NCI-H460 (cell line): ENCODE results near the gene WDR33. TPM values are rescaled to one million over a fixed set of nuclear protein-coding genes. Genes with fewer than 3 reads are reported as not detected.

Experiments
- DNase-seq: peaks from one replicate; pipeline ENCODE4 v3.0.0-alpha.2; 2016; ENCODE audit warnings: low read depth; ENCODE audit errors: extremely low read depth
- small RNA-seq, 2 experiments: library from RNA; depleted of rRNA; stranded (forward); fragments of <200 nt; gene quantifications; one replicate each; pipeline ENCODE3, GENCODE V24; 2014
- total RNA-seq: library from RNA; depleted of rRNA; stranded (reverse); fragments of >200 nt; shearing (Covaris generic); gene quantifications from 2 replicates; pipeline ENCODE4 v1.2.3, GENCODE V29; 2014; rRNA removed

WDR33 gene
- total RNA-seq, 1 experiment from 2014 or later: 32.7 TPM

DNA sequence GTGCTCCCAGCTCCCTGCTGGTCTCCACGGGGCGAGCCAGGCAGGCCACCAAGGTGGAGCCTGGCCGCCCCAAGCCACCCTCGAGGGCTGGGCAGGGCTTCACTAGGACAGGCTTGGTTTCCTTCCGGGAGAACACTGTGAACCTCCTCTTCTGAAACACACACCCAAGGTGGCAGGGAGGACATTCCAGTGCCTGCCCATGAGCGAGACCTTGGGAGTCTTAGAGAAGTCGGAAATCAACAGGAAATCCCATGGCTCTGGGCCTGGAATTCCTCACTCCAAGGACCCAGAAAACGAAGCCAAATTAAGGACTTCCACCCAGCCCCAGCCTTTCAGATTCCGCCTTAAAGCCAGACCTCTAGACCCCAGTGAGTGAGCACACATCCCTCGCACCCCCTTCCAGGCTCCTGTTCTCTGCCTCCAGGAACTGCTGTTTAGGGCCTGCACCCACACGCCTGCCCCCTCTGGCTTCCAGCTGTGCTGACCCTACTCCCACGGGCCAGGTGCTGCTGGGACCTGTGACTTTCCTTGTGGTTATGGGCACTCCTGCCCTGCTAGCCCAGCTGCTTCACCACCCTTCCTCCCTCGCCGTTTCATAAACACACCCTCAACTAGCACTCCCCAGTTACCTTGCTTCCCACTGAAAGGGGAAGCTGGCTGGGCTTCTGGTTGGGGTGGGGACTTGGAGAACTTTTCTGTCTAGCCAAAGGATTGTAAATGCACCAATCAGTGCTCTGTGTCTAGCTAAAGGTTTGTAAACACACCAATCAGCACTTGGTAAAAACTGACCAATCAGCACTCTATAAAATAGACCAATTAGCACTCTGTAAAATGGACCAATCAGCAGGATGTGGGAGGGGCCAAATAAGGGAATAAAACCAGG, 151.3 kb downstream of the WDR33 start:
- no peak for DNase-seq

GRCh38 chr2:127658641-127659407, 152.1 kb downstream of the WDR33 start:
- no peak for DNase-seq

GRCh38 chr2:127658146-127658545, 152.8 kb downstream of the WDR33 start:
- DNase-seq: no peak

DNA sequence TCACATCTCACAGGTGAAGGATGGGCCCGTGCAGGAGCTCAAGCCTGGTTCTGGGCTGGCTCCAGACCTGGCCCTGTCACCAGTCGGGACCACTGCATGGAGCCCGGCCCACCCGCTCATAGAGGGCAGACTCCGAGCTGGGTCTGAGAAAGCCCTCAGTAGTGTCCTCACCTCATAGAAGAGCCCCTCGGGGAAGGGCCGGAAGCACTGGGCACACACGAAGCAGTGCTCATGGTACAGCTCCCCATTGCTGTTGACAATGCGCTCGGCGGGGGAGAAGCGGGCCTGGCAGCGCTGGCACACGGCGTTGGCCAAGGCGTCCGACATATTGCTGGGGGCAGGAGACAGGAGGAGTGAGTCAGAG, 153.8 kb downstream of the WDR33 start:
- DNase-seq: no peak

DNA sequence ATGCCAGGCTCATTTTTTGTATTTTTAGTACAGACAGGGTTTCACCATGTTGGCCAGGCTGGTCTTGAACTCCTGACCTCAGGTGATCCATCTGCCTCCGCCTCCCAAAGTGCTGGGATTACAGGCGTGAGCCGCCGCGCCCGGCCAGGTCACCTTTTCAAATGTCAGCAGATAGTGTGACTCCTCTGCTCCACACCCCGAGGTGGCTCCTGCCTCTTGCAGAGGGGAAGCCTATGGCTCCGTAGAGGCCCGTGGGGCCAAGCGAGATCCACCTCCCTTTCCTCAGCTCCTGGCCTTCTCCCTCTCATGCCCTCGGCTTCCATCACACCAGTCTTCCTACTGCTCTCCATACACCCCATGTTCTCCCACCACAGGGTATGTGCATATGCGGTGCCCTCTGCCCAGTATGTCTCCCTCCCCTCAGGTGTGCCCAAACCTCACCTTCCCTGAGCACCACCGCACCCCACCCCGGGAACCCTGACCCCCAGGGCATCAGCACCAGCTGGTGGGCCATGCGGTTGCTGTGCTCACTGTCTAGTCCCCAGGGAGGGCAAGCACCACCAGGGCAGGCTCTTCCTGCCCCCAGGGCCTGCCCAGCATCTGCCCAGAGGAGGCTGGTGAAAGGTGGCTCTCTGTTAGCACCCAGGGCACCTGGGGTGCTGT, 154.3 kb downstream of the WDR33 start:
- DNase-seq: no peak

DNA sequence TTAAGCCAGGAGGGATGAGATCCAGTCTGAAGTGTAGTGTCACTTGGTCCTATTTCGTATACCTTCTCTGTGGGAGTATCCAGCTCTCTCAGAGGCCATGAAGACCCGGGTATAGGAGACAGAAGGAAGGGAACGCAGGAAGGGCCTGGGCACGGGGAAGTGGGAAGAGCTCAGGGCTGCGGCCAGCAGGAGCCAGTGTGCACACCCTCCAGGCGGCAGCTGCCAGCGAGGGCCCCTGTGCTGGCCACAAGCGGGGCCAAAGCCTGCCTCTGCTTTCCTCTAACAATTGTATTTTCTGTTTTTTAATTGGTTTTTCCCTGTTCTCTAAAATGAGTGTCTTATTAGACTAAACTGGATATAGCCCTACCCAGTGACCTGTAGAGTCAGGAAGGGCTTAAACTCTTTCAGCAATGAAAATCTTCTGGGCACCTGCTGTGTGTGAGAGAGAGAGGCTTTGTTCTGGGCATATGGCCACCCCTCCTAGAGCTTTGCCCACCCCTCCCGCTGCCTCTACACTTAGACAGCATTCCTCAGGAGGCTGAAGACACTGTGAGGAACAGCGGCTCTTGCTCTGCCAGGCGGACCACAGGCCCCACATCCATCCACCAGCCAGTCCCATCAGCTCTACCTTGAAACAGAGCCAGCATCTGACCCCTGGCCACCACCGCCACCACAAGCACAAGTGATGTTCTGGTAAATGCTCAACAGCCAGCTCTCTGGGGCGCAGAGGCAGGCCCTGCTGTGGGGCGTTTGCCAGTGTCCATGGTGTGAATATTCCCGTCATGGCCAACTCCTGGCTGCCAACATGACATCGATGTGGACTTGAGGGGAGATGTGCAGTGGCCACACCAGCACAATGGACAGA, 155.5 kb downstream of the WDR33 start:
- DNase-seq: no peak

DNA sequence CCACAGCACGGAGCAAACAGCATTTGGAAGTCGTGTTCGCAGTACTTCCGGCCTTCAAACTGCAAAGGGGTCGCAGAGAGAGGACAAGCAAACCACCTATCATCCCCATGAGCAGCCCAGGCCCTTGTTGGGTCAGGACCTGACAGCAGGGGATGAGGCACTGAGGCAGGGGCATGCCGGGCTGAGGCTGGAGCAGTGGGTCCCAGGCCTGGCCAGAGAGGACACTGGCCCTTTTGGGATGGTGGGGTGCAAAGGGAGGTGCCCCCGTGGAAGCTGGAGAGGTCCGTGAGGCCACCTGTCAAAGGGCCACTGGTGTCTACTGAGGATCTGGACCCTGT, 156.2 kb downstream of the WDR33 start:
- DNase-seq: no peak

DNA sequence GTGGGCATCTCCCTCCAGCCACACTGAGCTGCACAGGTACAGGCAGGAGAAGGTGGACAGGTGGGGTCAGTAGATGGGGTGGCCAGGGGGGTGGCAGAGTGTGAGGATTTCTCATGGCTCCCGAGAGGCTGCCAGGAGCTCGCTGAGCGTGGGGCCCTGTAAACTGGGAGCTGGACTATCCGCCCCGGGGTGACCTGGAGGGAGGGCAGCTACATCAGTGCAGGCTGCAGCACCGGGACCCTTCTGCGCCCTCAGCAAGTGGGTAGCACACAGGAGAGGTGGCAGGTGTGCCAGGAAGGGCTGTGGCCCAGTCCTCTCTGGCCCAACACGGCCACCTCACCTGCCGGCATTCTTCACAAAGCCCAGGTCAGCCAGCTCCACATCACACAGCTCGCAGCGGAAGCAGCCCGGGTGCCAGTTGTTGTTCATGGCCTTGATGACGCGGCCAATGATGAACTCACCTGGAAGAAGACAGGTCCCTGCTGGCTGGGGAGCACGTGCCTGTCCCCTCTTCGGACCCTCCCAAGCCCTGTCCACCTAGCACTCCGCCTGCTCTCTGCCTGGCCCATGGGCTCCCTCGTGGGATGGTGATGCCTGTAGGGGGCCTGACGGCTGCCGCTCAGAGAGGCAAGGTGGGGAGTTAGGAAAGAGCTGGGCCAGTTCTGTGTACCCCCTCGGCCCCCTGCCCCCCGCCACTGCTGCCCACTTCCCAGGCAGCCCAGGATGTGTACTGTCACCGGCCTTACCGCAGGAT, 156.7 kb downstream of the WDR33 start:
- DNase-seq: no peak

- no peak for DNase-seq
These were observed 157.4 kb downstream of the WDR33 start for GRCh38 chr2:127653421-127654083.

GRCh38 chr2:127652786-127653357, 158.1 kb downstream of the WDR33 start:
- no peak for DNase-seq

- no peak for DNase-seq
These were observed 158.9 kb downstream of the WDR33 start for GRCh38 chr2:127651971-127652550.

DNA sequence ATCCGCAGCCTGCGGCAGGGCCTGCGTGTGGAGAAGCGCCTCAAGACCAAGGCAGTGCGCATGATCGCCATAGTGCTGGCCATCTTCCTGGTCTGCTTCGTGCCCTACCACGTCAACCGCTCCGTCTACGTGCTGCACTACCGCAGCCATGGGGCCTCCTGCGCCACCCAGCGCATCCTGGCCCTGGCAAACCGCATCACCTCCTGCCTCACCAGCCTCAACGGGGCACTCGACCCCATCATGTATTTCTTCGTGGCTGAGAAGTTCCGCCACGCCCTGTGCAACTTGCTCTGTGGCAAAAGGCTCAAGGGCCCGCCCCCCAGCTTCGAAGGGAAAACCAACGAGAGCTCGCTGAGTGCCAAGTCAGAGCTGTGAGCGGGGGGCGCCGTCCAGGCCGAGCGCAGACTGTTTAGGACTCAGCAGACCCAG, 159.6 kb downstream of the WDR33 start:
- DNase-seq: no peak

Small RNAs within 50 kb of the gene (small RNA-seq; reads per million reads assigned to genes)
- gene RF00017 (0 reads per million in 2 experiments), gene RF00019 (0 reads per million in 2 experiments), gene RNU6-395P (0 reads per million in 2 experiments), gene RNY4P7 (0.04 to 0.70 reads per million in 2 experiments)

Other genes starting within 250 kb of the WDR33 start
- gene GPR17, start 165.0 kb downstream of the WDR33 start, total RNA-seq: not detected in 2 replicates
- gene LIMS2, start 135.6 kb downstream of the WDR33 start, total RNA-seq: not detected in 2 replicates
- gene SFT2D3, start 109.7 kb downstream of the WDR33 start, total RNA-seq: 7.4 and 8.4 TPM in 2 replicates
- 34.4 and 44.1 TPM in 2 replicates for gene POLR2D, start 47.0 kb upstream of the WDR33 start, total RNA-seq
- gene AMMECR1L, start 74.8 kb upstream of the WDR33 start, total RNA-seq: 32.1 and 33.4 TPM in 2 replicates
- 9.1 and 10.1 TPM in 2 replicates for gene SAP130, start 216.9 kb upstream of the WDR33 start, total RNA-seq